ENCODE data around the gene DGKZ.

DNA sequence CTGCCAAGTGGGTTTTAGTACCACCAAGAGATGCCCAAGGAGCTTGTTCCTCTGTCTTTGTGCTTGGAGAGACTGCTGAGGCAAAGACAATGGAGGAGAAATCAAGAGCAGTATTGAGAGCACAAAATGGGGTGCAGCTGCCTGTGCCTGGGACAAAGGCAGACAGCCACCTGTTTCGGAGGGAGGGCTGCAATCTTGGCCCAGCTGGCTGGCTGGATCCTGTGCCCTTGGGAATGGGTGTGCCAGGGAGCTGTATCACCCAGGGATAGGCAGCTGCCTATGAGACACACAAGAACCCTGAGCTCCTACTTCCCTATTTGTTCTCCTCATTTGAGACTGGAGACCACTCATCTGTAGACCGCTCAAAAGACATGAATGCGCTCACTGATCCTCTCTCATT lies 67.6 kb downstream of the DGKZ start:
- TF ChIP-seq POLR2A (IDR thresholded peaks at IDR 0.05) = no peak
- TF ChIP-seq, protein P1, sequence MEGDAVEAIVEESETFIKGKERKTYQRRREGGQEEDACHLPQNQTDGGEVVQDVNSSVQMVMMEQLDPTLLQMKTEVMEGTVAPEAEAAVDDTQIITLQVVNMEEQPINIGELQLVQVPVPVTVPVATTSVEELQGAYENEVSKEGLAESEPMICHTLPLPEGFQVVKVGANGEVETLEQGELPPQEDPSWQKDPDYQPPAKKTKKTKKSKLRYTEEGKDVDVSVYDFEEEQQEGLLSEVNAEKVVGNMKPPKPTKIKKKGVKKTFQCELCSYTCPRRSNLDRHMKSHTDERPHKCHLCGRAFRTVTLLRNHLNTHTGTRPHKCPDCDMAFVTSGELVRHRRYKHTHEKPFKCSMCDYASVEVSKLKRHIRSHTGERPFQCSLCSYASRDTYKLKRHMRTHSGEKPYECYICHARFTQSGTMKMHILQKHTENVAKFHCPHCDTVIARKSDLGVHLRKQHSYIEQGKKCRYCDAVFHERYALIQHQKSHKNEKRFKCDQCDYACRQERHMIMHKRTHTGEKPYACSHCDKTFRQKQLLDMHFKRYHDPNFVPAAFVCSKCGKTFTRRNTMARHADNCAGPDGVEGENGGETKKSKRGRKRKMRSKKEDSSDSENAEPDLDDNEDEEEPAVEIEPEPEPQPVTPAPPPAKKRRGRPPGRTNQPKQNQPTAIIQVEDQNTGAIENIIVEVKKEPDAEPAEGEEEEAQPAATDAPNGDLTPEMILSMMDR (IDR thresholded peaks at IDR 0.05) = no peak
